COLO668 (cell line): ENCODE data around the gene RETN.

ENCODE experiments used
- DNase-seq: peaks from one replicate; lab custom pipeline; 2025; ENCODE audit not compliant: unreplicated experiment; lab: John Stamatoyannopoulos, UW

The RETN gene, protein sequence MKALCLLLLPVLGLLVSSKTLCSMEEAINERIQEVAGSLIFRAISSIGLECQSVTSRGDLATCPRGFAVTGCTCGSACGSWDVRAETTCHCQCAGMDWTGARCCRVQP

DNA sequence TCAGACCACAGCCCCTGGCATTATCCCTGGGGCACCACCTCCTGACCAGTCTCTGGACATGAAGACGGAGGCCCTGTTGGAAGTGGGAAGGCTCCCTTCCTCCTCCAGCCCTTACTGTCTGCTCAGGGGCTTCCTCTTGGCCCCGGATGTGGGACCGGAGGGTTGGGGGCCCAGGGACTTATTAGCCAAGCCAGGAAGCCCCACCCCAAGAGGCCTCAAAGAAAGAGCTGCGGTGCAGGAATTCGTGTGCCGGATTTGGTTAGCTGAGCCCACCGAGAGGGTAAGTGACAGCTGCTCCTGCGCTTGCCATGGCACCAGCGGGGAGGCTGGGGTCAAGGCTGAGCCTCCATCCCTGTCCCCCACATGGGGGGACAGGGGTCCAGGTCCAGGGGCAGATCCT, at the start of gene RETN:
Gene RETN (plus strand): TSS at position 208 of the 400 bp plus-strand sequence. CDS start 278 bp downstream, outside the sequence.
- no peak for DNase-seq

DNA sequence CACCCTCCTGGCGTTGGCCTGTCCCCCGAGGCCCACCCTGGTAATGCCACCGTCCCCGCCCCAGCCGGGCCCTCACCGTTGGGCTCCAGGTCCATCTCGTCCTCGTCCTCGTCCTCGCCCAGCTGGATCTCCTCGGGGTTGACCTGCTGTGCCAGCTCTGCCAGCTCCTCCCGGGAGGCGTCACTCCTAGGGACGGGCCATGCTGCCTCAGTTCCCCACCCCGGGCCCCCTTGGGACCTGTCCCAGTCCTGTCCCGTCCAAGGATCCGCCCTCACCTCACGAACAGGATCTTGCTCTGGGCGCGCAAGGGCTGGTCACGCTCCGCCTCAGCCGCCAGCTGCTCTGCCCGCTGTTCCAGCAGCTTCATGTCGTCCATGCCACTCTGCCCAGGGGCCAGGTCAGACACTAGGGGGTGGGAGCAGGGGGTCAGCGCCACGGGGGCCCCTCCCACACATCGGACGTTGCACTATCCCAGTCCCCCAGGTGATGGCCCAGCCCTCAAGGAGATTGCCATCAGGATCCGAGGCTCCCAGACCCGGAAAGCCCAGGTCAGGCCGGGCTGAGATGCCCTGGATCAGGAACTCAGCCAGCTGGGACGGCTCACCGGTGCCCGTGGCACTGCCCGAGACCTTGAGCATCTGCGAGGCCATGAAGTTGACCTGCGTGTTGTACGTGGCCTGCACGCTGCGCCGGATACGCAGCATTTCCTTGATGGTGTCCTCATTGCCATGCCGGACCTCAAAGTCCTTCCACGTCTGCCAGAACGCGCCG, 49.0 kb upstream of the RETN start:
- DNase-seq = no peak

GRCh38 chr19:7620442-7621412, 48.1 kb upstream of the RETN start:
- DNase-seq = no peak

DNA sequence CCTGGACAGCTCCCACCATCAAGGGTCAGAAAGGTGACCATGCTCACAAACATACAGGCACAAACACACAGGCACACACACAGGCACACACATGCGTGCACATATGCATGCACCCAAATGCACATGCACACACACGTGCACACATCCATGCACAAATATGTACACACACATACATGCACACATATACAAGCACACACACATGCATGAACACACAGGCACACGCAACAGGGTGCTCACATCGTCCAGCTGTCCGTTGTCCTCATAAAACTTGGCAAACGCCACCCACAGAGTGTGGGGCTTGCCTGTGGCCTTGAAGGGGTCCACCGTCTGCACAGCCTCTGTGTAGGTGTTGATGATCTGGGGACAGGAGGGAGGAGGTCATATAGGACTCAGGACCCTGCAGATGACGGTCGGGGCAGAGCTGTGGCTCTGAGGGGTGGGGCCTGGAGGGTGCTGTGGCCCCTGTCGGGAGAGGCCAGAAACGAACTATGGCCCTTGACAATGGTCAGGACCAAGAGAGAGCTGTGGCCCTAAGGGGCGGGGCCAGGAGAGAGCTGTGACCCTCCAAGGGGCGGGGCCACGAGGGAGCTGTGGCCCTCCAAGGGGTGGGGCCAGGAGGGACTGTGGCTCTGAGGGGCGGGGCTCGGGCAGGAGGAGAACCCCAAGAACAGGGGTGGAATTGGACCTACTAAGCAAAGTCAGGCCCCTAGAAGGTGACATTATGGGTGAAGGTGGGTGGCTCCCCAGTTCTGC, 45.7 kb upstream of the RETN start:
- no peak for DNase-seq

DNA sequence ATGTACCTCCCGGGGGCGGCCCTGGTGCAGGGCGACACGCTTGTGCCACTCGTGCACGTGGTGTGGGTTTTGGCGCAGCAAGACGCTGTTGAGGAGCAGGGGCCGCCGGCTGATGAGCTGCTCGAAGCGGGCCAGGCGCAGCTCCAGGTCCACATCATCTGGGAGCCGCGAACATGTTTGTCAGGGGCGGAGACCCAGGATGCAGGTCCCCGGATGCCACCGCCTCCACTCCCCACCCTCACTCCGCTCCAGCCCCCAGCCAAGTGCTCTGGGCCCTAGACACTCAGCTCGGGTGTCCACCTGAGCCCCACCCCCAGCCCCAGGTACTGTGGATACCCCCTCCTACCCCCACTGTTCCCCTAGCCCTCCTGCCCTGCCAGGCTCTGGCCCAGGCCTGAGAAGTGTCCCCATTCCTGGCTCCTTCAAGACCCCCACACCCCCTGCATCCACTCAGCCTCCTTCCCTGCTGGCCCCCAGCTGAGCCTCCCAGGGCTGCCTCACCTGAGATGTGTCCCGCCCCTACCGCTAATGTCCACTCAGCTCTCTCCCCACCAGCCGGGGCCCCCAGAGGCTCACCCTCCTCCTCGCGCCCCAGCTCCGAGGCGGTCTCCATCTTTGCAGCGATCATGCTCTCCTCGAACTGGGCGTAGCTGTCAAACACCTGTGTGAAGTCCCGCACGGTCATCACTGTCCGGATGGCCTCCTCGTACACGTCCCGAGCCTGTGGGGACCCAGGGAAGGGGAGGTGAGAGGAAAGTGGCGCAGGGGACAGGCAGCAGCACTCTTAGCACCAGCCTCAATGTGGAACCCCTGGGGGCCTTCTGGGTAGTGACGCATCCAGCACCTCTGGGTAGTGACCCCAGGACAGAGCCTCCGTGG, 44.9 kb upstream of the RETN start:
- DNase-seq = no peak

- no peak for DNase-seq
Measured at GRCh38 chr19:7624810-7625209, 44.0 kb upstream of the RETN start.

DNA sequence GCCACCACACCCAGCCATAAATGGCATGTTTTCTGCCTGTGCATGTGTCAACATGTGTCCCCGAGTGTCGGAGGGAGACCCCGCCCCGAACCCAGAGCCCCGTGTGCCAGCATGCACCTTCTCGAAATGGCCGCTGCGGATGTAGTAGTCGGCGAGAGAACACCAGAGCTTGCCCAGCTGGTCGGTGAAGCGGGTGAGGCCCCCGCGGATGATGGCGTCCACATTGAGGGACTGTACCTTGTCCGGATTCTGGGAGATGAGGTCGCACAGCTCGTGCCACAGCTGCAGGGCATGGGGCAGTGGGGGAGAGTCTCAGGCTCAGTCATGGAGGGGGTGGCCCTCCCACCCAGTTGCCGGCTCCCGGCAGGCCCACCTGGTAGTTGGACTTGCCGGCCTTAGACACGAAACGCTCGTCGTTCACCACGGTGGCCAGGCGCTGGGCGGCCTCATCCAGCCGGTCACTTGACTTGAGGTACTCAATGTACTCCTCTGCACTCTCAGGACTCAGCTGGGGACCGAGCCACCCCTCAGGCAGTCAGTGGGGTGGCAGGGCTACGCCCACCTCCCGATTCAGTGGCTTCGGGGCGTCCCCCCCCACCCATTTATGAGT, 43.0 kb upstream of the RETN start:
- DNase-seq = no peak

GRCh38 chr19:7627166-7627565, 41.7 kb upstream of the RETN start:
- no peak for DNase-seq

DNA sequence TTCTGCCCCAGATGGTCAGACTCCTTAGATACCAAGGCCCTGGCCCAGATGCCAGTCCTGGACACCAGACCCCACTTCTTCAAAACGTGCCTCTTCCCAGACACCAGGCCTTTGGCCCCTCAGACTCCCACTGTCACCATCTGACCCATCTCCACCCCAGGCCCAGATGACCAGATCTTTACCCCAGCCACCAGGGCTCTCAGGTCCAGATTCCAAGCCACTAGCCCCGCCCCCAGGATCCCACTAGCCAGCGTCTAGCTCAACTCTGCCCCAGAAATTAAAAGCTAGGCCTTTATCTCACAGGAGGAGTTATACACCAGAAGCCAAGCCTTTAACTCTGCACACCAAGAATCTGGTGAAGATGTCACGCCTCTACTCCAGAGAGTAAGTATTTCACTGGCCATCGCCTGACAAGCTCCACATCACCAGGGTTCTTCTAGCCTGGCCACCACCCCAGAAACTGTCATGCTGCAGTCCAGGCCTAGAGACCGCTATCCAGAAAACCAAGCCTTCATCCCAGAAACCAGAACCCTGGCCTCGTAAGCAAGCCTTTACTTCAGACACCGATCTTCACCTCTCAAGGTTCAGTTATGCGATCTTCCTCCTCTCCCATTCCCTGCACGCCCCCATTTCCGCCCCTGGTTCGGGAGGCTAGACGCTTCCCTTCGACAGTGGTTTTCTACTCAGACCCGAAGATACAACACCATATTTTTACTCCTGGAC, 40.1 kb upstream of the RETN start:
- no peak for DNase-seq

DNA sequence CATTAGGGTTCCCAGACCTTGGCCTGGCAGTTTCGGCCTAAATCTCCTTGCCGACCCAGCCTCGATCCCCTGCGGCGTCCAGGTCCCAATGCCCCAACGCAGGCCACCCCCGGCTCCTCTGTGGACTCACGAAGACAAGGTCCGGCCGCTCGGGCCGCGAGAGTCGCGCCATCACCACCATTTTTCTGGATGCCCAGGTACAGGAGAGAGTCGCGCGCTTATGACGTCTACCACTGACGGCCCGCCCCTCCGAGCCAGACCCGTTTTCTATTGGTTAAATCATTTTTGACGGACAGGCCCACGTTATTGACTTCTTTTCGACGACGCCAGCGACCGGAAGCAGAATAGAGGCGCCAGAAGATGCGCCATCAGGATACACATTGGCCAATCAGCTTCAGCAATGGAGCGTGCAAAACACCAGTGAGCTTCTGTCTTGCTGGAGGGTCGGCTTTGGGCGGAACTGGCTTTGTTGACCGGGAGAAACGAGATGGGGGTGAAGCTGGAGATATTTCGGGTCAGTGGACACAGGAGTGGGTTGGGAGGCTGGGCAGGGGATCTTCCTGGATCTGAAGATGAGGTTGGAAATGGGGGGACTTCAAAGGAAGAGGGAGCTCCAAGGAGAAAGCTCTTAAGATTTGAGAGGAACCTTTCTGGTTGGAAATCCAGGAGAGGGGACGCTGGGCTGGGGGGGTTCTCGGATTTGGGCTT, 39.3 kb upstream of the RETN start, which contains the start of the genes PET100 and XAB2:
Gene PET100 (plus strand): TSS at position 447 of the 708 bp plus-strand sequence. CDS start 41 bp downstream, at position 488.
Gene XAB2 (minus strand): TSS at position 199 of the 708 bp plus-strand sequence. CDS start 18 bp downstream, at position 181.
- DNase-seq = peak; percentile 94

- DNase-seq = no peak
Measured at GRCh38 chr19:7631577-7631976, 37.3 kb upstream of the RETN start.

GRCh38 chr19:7632340-7633203, 36.3 kb upstream of the RETN start:
- DNase-seq = no peak

DNA sequence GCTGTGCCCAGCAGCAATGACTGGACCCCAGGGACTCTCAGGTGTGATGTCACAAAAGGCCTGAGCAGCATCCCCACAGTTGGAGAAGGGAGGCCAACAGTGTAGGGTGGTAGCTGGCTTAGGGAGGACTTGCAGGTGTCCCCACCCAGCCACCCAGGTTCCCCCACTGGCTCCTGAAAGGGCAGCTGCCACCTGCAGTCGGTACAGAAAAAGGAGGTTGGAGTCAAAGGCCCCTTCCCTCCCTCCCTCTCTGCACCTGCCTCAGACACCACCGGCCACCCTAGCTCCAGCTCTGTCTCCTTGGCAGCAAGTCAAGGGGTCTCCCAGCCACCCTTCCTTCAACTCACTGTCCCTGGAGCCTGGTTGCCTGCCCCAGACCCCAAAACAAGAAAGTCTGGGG, 35.2 kb upstream of the RETN start, which contains the start of gene PCP2:
Gene PCP2 (minus strand): TSS at position 22 of the 400 bp plus-strand sequence. CDS start 262 bp downstream, outside the sequence.
- DNase-seq = peak; percentile 32

GRCh38 chr19:7635670-7636069, 33.2 kb upstream of the RETN start:
- no peak for DNase-seq

- DNase-seq = peak; percentile 21
Measured at GRCh38 chr19:7636317-7636690, 32.5 kb upstream of the RETN start.

DNA sequence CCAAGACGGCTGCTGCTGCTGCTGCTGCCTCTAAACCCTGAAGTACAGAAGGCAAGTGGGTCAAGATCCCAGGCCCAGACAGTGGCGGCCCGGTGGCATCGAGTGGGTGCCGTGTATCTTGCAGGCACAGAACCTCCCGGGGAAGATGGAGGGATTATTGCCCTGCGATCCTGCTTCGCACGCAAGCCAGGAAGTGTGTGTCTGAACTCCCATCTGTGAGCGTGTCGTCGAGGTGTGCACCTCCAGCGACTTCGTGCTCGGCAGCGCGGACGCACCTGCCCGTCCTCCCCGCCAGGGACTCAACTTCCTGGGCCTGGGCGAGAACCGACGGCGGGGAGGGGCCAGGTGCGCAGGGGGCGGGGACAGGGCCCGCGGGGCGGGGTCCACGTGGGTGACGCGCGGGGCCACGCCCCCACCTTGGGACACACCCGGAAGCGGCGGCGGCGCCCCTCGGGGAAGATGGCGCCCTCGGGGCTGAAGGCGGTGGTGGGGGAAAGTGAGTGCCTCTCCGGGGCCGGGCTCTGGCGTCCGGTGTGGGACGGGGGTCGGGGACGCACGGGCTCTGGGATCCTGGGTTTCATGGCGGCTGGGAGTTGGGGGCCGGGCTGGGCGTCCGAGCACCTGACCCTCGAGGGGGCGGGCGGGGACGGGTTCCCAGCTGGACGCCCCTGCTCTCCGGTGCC, 32.0 kb upstream of the RETN start, which contains the start of gene STXBP2:
Gene STXBP2 (plus strand): TSS at position 420 of the 683 bp plus-strand sequence. CDS start 40 bp downstream, at position 460.
- DNase-seq = peak; percentile 94
